ENCODE results near the gene PFKM. TPM values are rescaled to one million over a fixed set of nuclear protein-coding genes. Genes with fewer than 3 reads are reported as not detected.

The PFKM gene
- total and polyA plus RNA-seq, 9 of the 15 experiments (the other 6 are each of a cell fraction or from before 2014, with no cell fraction given): 16.5 to 39.9 (median 31.7) TPM

- TF ChIP-seq PRDM10 (IDR thresholded peaks at IDR 0.05; ENCODE audit: partially characterized antibody) (peak; percentile 66), TEAD4 (IDR thresholded peaks at IDR 0.05; ENCODE audit: low read length) (0 out of 2 replicates have a peak, but pooled peaks have one; percentile 25), TEAD4 (CRISPR knock-in tag; IDR thresholded peaks at IDR 0.05; ENCODE audit: borderline replicate concordance) (no peak), NFIC (IDR thresholded peaks at IDR 0.05) (peak; percentile 22; the same call in 1 of the 2 replicates)
These were observed 70.4 kb downstream of the PFKM start (continued) for GRCh38 chr12:48189331-48190125.

DNA sequence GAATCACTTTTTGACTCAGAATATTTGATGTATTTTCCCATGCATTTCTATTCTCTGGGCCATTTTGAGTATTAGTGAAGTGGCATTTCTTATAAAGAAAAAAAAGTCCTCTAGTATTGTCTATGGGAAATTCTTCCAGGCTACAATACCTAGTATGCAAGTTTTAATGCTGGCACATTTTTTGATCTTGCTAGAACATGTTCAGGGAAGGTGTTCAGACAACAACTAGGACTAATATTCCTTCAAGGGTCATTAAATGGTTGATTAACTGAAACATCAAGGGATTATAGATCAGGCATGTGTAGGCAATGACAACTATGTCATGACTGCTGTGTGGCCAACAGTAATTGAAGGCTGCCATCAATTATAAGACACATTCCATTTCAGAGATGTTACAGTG lies 71.9 kb downstream of the PFKM start:
- H3K27ac ChIP-seq (ENCODE audit: extremely low read depth, low read depth, low read length): no peak overlapping the region
- H3K9me1 ChIP-seq (ENCODE audit: control insufficient read depth, insufficient read depth, low read length): no peaks in the 10 kb centered on the region
- H3K9ac ChIP-seq (ENCODE audit: insufficient read depth in 1 of 2, low read depth in 2 of 2, low read length in 2 of 2): no peak overlapping the region
- DNase-seq (ENCODE audit: extremely low read depth in 1 of 4, low spot score in 3 of 4) (no peak), FAIRE-seq (no peak), ATAC-seq (no peak)
- no TSS peak for BruUV-seq (replicated peaks)
- intact Hi-C loops (cut with micrococcal nuclease) (no loop called here), in situ Hi-C loops (cut with MboI) (no loop called here)
- no peak overlapping the region for H2AFZ ChIP-seq (ENCODE audit: low read depth, low read length)
- no peaks in the 10 kb centered on the region for H3K79me2 ChIP-seq (ENCODE audit: control insufficient read depth, insufficient read depth, low read length)
- ChIA-PET CTCF (ENCODE audit: low intra/inter-chr PET ratio) (no interaction called here), POLR2A (no interaction called here)
- H3K4me1 ChIP-seq (replicated peaks in 1 of 2; ENCODE audit: control insufficient read depth in 2 of 2, insufficient read depth in 2 of 2, low read length in 2 of 2): no peaks in the 10 kb centered on the region
- no peak overlapping the region for H3K4me2 ChIP-seq (ENCODE audit: insufficient read depth, low read length)
- no peak overlapping the region for H3K4me3 ChIP-seq
- no peak for TF ChIP-seq ZNF140 (CRISPR knock-in tag; IDR thresholded peaks at IDR 0.05)
- no peak for TF ChIP-seq SP1 (CRISPR knock-in tag; IDR thresholded peaks at IDR 0.05)
- TF ChIP-seq TAF7 (tag; IDR thresholded peaks at IDR 0.05): no peak
- no peak for TF ChIP-seq MIER1 (IDR thresholded peaks at IDR 0.05; ENCODE audit: low read depth)
- TF ChIP-seq, protein P1, sequence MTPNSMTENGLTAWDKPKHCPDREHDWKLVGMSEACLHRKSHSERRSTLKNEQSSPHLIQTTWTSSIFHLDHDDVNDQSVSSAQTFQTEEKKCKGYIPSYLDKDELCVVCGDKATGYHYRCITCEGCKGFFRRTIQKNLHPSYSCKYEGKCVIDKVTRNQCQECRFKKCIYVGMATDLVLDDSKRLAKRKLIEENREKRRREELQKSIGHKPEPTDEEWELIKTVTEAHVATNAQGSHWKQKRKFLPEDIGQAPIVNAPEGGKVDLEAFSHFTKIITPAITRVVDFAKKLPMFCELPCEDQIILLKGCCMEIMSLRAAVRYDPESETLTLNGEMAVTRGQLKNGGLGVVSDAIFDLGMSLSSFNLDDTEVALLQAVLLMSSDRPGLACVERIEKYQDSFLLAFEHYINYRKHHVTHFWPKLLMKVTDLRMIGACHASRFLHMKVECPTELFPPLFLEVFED (CRISPR knock-in tag; conservative IDR thresholded peaks at IDR 0.05): no peak
- TF ChIP-seq, protein P2, sequence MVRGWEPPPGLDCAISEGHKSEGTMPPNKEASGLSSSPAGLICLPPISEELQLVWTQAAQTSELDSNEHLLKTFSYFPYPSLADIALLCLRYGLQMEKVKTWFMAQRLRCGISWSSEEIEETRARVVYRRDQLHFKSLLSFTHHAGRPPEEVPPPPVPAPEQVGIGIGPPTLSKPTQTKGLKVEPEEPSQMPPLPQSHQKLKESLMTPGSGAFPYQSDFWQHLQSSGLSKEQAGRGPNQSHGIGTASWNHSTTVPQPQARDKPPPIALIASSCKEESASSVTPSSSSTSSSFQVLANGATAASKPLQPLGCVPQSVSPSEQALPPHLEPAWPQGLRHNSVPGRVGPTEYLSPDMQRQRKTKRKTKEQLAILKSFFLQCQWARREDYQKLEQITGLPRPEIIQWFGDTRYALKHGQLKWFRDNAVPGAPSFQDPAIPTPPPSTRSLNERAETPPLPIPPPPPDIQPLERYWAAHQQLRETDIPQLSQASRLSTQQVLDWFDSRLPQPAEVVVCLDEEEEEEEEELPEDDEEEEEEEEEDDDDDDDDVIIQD (CRISPR knock-in tag; IDR thresholded peaks at IDR 0.05): no peak
- no peak for TF ChIP-seq PHF21A (IDR thresholded peaks at IDR 0.05; ENCODE audit: borderline replicate concordance, low read depth)
- TF ChIP-seq EP400 (IDR thresholded peaks at IDR 0.05): no peak
- H3K27me3 ChIP-seq (ENCODE audit: control insufficient read depth in 2 of 2, insufficient read depth in 2 of 2, low read length in 2 of 2): peaks cover 10 to 11% of the 10 kb centered on the region in 2 experiments; a peak in 4 of 5 replicates
- H4K20me1 ChIP-seq (replicated peaks; ENCODE audit: control insufficient read depth, insufficient read depth, low read length): no peaks in the 10 kb centered on the region
- H3K9me3 ChIP-seq (replicated peaks; ENCODE audit: control insufficient read depth, insufficient read depth, low read depth, low read length): no peaks in the 10 kb centered on the region
- H3K36me3 ChIP-seq (ENCODE audit: control insufficient read depth, insufficient read depth, low read length): no peaks in the 10 kb centered on the region
